OCI-LY7 (cell line): ENCODE measurements around the gene GLB1L2.

ENCODE experiments used
- EZH2phosphoT487 ChIP-seq: fragments of 200-600 bp; sonication (generic); IDR thresholded peaks from 2 replicates; pipeline ENCODE4 v1.6.1; 2018; ENCODE audit warnings: low read depth, borderline replicate concordance, mild to moderate bottlenecking, mixed run types, antibody characterized with exemption, low read length, moderate library complexity, mixed read lengths
- TF ChIP-seq, protein P1 (sequence below): fragments of 200-600 bp; sonication (generic); conservative IDR thresholded peaks from 2 replicates; pipeline ENCODE4 v1.5.1; 2014; ENCODE audit warnings: mild to moderate bottlenecking, antibody characterized with exemption, low read length, moderate library complexity, mixed read lengths

DNA sequence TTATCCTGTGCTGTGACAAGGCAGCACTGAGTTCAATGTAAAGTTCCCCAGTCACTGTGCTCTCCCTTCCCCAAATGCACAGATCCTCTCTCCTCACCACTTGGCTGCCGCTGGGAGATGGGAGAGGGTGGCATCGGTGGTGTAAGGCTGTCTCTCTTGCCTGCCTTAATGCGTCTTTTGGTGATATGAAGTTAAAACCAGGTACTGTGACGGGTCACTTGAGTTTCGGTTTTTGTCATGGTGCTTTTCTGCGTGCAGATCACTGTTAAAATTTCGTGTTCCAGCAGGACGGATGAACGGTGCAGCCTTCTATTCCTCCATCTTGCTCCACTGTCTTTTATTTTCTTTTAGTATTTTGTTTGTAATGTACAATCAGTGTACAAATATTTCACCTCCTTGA, 18.6 kb downstream of the GLB1L2 start:
- TF ChIP-seq, protein P1, sequence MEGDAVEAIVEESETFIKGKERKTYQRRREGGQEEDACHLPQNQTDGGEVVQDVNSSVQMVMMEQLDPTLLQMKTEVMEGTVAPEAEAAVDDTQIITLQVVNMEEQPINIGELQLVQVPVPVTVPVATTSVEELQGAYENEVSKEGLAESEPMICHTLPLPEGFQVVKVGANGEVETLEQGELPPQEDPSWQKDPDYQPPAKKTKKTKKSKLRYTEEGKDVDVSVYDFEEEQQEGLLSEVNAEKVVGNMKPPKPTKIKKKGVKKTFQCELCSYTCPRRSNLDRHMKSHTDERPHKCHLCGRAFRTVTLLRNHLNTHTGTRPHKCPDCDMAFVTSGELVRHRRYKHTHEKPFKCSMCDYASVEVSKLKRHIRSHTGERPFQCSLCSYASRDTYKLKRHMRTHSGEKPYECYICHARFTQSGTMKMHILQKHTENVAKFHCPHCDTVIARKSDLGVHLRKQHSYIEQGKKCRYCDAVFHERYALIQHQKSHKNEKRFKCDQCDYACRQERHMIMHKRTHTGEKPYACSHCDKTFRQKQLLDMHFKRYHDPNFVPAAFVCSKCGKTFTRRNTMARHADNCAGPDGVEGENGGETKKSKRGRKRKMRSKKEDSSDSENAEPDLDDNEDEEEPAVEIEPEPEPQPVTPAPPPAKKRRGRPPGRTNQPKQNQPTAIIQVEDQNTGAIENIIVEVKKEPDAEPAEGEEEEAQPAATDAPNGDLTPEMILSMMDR = no peak
- TF ChIP-seq EZH2phosphoT487 = no peak
